ENCODE measurements around the gene PIGH. TPM values are rescaled to one million over a fixed set of nuclear protein-coding genes. Genes with fewer than 3 reads are reported as not detected.
"Not testable (repeated sequence)": the region's sequence is repeated elsewhere in the genome, so short reads cannot be mapped to it uniquely, and the experiment has no call there.

The PIGH gene
- total RNA-seq, 4 donors from 2014 or later = 43.0 to 103 (median 63.1) TPM

- H3K9me3 ChIP-seq = no peaks in the 10 kb centered on the region
- peaks cover 0 to 6% of the 10 kb centered on the region in 2 donors for H3K36me3 ChIP-seq
- intact Hi-C loops (cut with DNase I) = no loop called here
- peaks cover 15 to 22% of the 10 kb centered on the region in 2 donors for H3K4me1 ChIP-seq
- H3K27me3 ChIP-seq = no peaks in the 10 kb centered on the region
- TF ChIP-seq CTCF (IDR thresholded peaks at IDR 0.05) = no peak
- TF ChIP-seq POLR2A (IDR thresholded peaks at IDR 0.05) = no peak
- 92 to 94% methylated on average over 3 of the region's 3 CpGs for WGBS, 2 donors
- no peak overlapping the region for H3K4me3 ChIP-seq (replicated peaks in 1 of 3)
- DNase-seq = no peak
- H3K27ac ChIP-seq = no peak overlapping the region
Measured at GRCh38 chr14:67551123-67551522, 48.9 kb downstream of the PIGH start.

- intact Hi-C loops (cut with DNase I) = no loop called here
- 90% methylated on average over 4 of the region's 4 CpGs for WGBS, 2 donors
- H3K27me3 ChIP-seq = no peaks in the 10 kb centered on the region
- peak overlapping the region in 1 of 3 donors; percentile 26 for H3K27ac ChIP-seq
- peaks cover 0 to 12% of the 10 kb centered on the region in 2 donors for H3K36me3 ChIP-seq
- no peaks in the 10 kb centered on the region for H3K9me3 ChIP-seq
- no peak overlapping the region for H3K4me3 ChIP-seq (replicated peaks in 1 of 3)
- peaks cover 8 to 12% of the 10 kb centered on the region in 2 donors for H3K4me1 ChIP-seq
- DNase-seq = no peak
- TF ChIP-seq POLR2A (IDR thresholded peaks at IDR 0.05) (no peak), CTCF (IDR thresholded peaks at IDR 0.05) (no peak)
Measured at GRCh38 chr14:67549734-67550133, 50.3 kb downstream of the PIGH start.

DNA sequence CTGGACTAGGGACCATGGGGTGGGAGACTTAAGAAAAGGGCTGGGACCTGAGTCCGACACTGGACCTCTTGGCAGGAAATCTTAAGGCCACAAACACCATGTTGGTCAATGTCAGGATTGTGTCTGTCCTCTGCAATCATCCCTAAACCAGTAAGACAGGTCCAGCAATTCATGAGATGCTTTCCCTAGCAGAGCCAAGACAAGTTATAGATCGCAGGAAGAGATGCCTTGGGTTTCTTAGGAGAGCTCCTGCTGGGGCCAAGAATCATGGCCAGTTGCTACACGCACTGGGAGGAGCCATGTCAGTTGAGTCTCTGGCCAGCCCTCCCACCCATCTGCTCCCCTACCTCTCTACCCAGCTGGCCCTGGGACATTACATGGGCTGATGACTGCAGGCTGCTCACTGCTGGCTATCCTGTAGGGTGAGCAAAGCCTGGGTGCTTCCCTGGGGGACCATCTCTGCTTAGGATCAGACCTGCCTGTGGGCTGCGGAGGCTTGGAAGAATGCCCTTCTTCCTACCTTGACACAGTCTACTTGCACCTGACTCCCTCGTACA lies 52.8 kb downstream of the PIGH start:
- no peak for DNase-seq
- intact Hi-C loops (cut with DNase I) = no loop called here
- no peak overlapping the region for H3K27ac ChIP-seq

GRCh38 chr14:67544590-67544989 lies 55.5 kb downstream of the PIGH start:
- Histone ChIP-seq H3K36me3 (peaks cover 0 to 30% of the 10 kb centered on the region in 2 donors), H3K27ac (no peak overlapping the region), H3K4me1 (peaks cover under 1 to 3% of the 10 kb centered on the region in 2 donors), H3K9me3 (no peaks in the 10 kb centered on the region), H3K27me3 (no peaks in the 10 kb centered on the region), H3K4me3 (replicated peaks in 1 of 3) (no peak overlapping the region)
- TF ChIP-seq CTCF (IDR thresholded peaks at IDR 0.05) = no peak
- DNase-seq = no peak
- intact Hi-C loops (cut with DNase I) = no loop called here
- WGBS, 2 donors = 92 to 96% methylated on average over 1 of the region's 1 CpG

More for the DNA sequence above, 52.8 kb downstream of the PIGH start:
- 90 to 94% methylated on average over 5 of the region's 5 CpGs for WGBS, 2 donors
- Histone ChIP-seq H3K36me3 (peaks cover 0 to 30% of the 10 kb centered on the region in 2 donors), H3K4me3 (replicated peaks in 1 of 3) (no peak overlapping the region), H3K9me3 (no peaks in the 10 kb centered on the region), H3K4me1 (peaks cover 6 to 12% of the 10 kb centered on the region in 2 donors), H3K27me3 (no peaks in the 10 kb centered on the region)
- TF ChIP-seq CTCF (IDR thresholded peaks at IDR 0.05) (no peak), POLR2A (IDR thresholded peaks at IDR 0.05) (no peak)

GRCh38 chr14:67542620-67543019 lies 57.4 kb downstream of the PIGH start:
- peaks cover 0 to 30% of the 10 kb centered on the region in 2 donors for H3K36me3 ChIP-seq
- H3K27me3 ChIP-seq; H3K27ac ChIP-seq; intact Hi-C loops (cut with DNase I); H3K9me3 ChIP-seq; H3K4me3 ChIP-seq (replicated peaks in 1 of 3); DNase-seq: not testable (repeated sequence)
- 88 to 93% methylated on average over 13 of the region's 13 CpGs for WGBS, 2 donors
- peaks cover 20 to 21% of the 10 kb centered on the region in 2 donors for H3K4me1 ChIP-seq

Measured in thyroid gland (tissue), 4 donors.